GM12872 (cell line): ENCODE results near the gene SBF2.

ENCODE experiments used
- TF ChIP-seq, protein P1 (sequence below): IDR thresholded peaks from 3 replicates; pipeline ENCODE4 v1.5.1; 2011; ENCODE audit warnings: low read depth, mild to moderate bottlenecking, low read length, moderate library complexity; ENCODE audit not compliant: insufficient read depth

The SBF2 gene

DNA sequence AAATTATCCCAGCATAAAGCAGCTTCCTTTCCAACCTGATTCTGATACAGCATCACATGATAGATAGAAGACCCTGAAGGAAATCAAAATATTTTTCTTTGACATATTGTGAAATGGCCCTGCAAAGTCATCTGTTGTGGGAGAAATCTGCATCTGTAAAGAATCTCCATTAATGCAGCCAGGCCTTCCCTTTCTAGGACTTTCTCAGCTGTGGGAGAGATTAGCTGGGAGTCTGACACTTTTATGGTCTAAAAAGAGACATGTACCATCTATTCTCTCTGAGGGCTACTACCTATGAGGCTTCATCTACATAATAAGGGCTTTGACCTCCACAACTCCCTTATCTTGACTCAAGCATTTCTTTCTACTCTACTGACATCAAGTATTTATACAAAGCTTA is 392.1 kb downstream of the SBF2 start:
- TF ChIP-seq, protein P1, sequence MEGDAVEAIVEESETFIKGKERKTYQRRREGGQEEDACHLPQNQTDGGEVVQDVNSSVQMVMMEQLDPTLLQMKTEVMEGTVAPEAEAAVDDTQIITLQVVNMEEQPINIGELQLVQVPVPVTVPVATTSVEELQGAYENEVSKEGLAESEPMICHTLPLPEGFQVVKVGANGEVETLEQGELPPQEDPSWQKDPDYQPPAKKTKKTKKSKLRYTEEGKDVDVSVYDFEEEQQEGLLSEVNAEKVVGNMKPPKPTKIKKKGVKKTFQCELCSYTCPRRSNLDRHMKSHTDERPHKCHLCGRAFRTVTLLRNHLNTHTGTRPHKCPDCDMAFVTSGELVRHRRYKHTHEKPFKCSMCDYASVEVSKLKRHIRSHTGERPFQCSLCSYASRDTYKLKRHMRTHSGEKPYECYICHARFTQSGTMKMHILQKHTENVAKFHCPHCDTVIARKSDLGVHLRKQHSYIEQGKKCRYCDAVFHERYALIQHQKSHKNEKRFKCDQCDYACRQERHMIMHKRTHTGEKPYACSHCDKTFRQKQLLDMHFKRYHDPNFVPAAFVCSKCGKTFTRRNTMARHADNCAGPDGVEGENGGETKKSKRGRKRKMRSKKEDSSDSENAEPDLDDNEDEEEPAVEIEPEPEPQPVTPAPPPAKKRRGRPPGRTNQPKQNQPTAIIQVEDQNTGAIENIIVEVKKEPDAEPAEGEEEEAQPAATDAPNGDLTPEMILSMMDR = no peak

DNA sequence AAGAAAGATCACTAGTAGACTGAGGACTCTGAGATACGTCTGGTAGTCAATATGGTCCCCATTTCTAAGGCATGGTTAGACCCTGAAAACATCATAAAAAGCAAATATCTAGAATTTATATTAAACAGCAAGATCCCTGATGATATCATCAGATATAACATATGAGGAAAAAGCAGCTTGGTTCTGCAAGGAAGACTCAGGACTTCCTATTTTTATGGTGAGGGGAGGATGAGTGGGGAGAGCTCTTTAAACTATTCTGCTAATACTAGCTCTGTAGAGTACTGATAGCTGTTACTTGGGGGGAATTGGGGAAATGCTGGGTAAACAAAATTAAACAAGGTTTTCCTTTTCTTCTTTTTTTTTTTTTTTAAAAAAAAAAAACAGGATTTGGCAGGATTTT is 394.3 kb downstream of the SBF2 start:
- TF ChIP-seq, protein P1 = no peak

DNA sequence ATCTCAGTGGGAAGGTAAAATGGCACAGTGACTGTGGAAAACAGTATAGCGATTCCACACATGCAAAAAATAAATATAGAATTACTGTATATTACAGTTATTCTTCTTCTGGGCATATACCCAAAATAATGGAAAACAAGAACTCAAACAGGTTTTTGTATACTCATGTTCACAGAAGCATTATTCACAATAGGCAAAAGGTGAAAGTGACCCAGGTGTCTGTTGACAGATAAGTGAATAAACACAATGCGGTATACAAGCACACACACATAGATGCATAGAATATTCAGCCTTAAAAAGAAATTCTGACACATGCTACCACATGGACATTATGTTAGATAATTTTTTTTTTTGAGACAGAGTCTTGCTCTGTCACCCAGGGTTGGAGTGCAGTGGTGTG is 397.1 kb downstream of the SBF2 start:
- TF ChIP-seq, protein P1 = no peak

DNA sequence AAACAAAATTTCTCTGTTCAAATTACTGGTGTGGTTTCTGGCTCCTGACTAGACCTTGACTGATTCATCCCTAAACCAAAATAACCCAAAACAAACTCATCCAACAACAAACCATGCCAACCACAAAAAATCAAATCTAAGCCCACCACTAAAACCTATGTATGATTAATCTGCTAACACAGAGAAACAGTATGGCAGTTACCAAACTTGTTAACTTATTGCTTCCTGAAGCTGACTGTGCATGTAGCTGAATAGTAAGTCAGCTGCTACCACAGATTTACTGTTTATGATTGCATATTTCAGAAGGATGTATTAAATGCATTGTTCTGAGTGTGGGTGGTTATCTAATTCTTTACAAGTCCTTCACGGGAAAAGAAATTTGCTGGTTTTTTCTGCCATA is 399.0 kb downstream of the SBF2 start:
- TF ChIP-seq, protein P1 = no peak

DNA sequence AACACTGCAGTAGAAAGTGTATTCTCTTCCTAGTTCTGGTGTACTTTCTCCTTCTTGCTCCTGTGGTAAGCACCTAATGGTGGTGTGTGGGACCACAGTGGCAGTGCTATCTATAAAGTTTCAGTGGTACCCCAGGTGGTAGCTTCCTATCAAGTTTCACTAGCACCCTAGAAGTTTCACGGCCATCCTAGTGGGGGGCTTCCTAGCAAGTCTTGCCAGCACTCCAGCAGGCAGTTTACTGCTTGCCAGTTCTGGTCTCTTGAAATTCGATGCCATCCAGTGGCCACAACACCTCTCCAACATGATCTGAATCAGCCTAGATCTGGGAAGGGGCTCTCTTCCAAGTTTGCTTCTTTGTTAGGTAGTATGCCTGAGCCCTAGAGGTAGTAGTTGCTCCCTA is 400.5 kb downstream of the SBF2 start:
- TF ChIP-seq, protein P1 = no peak

DNA sequence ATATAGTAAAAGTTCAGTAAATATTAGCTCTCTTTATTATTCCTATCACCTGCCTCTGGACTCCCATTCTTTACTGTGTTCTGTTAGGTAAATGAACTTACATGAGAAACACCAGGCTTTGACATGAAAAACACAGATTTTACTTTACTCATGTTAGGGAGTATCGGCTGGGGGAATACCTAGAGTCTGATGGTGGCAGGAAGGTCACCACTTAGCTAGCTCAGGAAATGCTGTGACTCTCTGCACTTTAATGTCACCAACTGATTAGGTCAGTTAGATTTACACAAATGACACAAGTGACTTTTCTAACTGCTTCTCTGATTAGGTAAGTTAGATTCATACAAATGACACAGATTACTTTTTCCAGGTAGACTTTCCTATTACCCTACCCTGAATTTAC is 405.1 kb downstream of the SBF2 start:
- TF ChIP-seq, protein P1 = no peak

DNA sequence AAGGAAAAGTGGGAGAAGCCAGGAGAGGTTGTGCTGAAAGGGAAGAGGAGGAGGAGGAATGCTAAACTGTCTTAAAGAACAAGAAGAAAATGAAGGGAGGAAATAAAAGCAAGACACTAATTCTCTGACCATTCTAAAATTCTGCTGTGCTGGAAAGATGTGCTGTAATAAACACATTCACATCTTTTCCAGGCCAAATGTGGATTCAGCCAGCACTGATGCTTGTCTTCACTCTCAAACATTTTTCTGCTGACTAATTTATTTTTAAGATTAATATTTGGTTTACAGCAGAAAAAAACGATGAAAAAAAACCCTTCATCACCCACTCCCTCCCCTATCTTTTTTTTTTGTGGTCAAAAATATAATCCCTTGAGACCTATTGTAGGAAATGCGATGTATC is 406.5 kb downstream of the SBF2 start:
- TF ChIP-seq, protein P1 = no peak

DNA sequence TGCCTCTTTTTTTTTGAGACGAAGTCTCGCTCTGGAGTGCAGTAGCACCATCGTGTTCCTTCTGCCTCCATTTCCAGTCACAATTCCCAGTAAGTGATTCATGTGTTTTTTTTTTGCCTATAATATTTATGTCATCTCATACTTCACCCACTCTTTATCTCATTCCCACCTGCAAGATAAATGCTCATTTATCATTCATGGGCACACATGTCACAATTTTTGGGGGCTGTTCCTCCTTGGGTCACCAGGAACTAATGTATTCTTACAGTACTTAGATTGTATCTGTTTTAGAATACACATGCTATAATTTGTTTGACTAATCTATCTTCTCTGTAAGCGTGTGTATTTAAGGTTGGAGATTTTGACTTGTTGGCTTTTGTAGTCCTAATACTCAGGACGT is 407.4 kb downstream of the SBF2 start:
- TF ChIP-seq, protein P1 = no peak
